ENCODE measurements around the gene HSF4.

GRCh38 chr16:67120025-67120424 lies 44.5 kb upstream of the HSF4 start:
- TF ChIP-seq CTCF (IDR thresholded peaks at IDR 0.05) (no peak), POLR2A (IDR thresholded peaks at IDR 0.05) (no peak), POLR2AphosphoS5 (IDR thresholded peaks at IDR 0.05) (no peak)
